ENCODE measurements around the gene STXBP5L. TPM values are rescaled to one million over a fixed set of nuclear protein-coding genes. Genes with fewer than 3 reads are reported as not detected.
"Not testable (repeated sequence)": the region's sequence is repeated elsewhere in the genome, so short reads cannot be mapped to it uniquely, and the experiment has no call there.

STXBP5L gene
- polyA plus RNA-seq, 3 donors: 0.13 TPM; not detected in 2

DNA sequence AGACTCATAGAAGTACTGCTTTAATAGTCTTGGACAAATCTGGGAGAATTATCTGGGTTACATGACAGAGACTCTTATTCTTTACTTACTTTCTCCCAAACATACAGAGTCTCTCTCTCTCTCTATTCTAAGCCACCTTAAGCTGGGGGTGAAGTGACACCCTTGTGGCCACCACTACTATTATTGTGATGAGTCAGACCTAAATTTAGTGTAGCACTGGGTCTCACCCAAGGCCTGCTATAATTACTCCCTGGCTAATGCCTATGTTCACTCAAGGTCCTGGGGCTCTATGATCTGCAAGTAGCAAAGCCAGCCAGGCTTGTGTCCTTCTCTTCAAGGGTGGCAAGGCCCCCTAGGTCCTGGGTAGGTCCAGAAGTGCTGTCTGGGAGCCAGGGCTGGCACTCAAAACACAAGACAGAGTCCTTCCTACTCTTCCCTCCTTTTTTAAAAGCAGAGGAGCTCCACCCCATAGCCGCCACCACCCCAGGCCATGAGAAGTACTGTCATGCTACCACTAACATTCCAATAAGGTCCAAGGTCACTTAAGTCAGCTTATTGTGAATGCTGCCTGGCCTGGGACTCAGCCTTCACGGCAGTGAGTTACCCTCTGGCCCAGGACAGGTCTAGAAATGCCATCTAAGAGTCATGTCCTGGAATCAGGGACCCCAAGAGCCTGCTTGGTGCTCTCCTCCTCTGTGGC, 454.2 kb downstream of the STXBP5L start:
- WGBS, 3 donors: 54 to 61% (median 56%) methylated on average over 2 of the region's 2 CpGs
- H3K27ac ChIP-seq (ENCODE audit: low read depth, low read length): no peak overlapping the region

DNA sequence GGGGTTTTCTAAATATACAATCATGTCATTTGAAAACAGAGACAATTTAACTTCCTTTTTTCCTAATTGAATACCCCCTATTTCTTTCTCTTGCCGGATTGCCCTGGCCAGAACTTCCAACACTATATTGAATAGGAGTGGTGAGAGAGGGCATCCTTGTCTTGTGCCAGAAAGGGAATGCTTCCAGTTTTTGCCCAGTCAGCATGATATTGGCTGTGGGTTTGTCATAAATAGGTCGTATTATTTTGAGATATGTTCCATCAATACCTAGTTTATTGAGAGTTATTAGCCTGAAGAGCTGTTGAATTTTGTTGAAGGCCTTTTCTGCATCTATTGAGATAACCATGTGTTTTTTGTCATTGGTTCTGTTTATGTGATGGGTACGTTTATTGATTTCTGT, 480.3 kb downstream of the STXBP5L start:
- WGBS, 3 donors: 73 to 81% (median 75%) methylated on average over 3 of the region's 3 CpGs
- H3K27ac ChIP-seq (ENCODE audit: low read depth, low read length): not testable (repeated sequence)

DNA sequence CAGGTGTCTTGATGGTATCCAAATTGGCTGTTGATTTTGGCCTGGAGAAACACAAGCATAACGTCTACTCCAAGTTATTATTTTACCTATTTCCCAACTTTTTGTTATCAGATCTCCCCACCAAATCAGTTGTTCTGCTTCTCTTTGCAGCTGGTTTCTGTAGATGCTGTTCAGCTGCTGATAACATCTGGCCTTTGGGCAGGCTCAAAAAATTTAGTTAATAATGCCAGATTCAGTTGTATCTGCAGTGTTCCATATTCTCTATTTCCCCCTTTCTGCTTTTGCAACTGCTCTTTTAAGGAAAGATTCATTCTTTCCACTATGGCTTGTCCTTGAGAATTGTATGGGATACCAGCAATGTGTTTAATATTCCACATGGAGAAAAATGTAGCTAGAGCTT, 488.0 kb downstream of the STXBP5L start:
- not testable (repeated sequence) for H3K27ac ChIP-seq (ENCODE audit: low read depth, low read length)
- WGBS, 3 donors: 59% methylated on average over 1 of the region's 1 CpG; no CpG with 5 or more reads in 2 of the 3 donors

DNA sequence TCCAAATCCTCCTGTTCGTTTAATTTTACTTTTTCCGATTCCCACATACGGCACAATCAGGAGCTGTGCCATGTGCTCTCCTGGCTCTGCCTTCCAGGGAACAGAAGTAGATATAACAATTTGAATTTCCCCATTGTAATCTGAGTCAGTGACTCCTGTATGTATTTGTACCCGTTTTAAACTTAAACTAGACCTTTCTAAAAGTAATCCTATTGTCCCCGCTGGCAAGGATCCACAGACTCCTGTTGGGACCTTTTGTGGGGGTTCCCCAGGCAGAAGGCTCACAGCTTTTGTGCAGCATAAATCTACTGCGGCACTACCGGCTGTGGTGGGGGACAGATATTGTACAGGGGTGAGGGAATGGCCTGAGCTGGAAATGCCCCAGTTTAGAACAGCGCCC, 490.0 kb downstream of the STXBP5L start:
- WGBS, 3 donors: 75 to 83% (median 75%) methylated on average over 8 of the region's 8 CpGs

DNA sequence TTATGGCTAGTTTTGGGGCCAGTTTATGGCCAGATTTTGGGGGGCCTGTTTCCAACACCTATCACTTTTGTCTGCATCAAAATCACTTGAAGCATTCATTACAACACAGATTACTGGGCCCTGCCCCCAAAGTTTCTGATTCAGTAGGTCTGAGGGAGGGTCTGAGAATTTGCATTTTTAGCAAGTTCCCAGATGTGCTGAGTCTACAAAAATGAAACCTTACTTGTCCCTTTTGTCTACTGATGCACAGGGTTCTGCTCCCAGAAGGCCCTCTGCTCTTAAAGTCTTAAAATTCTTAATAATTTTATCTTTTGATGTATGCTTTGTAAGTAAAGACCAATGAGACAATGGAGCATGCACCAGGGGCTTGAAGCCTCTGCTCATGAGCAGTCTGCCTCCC, 491.8 kb downstream of the STXBP5L start:
- H3K27ac ChIP-seq (ENCODE audit: low read depth, low read length): no peak overlapping the region

More for the DNA sequence above, 490.0 kb downstream of the STXBP5L start:
- not testable (repeated sequence) for H3K27ac ChIP-seq (ENCODE audit: low read depth, low read length)

DNA sequence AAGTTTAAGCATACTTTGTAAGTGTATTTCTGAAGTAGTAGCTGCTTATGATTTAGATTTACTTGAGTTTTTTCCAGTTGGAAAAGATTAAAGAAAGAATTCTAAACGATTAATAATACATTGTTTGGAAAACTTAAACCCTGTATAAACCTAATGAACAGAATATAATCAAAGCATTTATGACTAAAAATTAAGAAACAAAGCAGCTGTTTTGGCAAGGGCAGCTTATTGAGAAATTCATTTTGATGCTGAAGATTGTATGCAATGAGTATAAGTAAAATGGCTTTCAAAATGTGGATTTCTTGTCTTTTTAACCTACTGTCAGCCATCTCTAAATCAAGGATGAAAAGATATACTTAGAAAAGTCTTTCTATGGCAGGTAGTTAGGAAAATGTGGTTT, 497.6 kb downstream of the STXBP5L start:
- 73 to 87% (median 85%) methylated on average over 1 of the region's 1 CpG for WGBS, 3 donors
- no peak overlapping the region for H3K27ac ChIP-seq (ENCODE audit: low read depth, low read length)

DNA sequence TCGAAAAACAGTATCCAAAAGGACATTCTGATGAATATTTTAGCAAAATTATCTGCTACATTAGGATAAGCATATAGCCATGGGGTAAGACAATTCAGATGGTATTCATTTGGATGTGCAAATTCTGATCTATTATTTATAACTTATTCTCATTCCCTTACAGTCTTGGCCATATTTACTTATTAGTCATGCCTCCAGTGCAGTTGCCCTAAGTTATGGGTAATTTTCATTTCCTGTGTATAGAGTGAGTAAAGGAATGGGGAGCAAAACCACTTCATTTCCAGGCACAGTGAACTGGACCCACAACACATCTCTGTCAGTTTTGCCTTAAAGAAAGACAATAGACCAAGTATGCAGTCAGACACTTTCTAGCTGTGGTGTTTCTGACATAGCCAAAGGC, 503.5 kb downstream of the STXBP5L start:
- WGBS, 3 donors: 78 to 89% (median 88%) methylated on average over 1 of the region's 1 CpG
- no peak overlapping the region for H3K27ac ChIP-seq (ENCODE audit: low read depth, low read length)

DNA sequence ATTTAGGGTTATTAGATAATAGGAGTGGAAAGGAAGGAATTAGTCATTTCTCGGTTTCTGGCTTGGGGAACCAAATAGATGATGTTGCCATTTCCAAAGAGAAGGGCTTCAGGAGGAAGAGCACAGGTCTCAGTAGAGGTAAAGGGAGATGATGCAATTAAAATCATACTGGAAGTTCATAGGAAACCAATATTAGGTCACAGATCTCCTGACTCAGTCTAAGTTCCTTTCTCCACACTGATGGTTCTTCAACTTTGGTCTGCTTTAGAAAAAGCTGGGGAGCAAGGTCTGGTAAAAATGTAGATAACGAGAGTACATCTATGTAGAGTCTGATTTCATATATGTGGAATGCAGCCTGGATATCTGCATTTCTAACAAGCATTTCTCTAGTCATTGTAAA, 506.9 kb downstream of the STXBP5L start:
- H3K27ac ChIP-seq (ENCODE audit: low read depth, low read length): no peak overlapping the region
- 75 to 83% (median 76%) methylated on average over 2 of the region's 2 CpGs for WGBS, 3 donors

DNA sequence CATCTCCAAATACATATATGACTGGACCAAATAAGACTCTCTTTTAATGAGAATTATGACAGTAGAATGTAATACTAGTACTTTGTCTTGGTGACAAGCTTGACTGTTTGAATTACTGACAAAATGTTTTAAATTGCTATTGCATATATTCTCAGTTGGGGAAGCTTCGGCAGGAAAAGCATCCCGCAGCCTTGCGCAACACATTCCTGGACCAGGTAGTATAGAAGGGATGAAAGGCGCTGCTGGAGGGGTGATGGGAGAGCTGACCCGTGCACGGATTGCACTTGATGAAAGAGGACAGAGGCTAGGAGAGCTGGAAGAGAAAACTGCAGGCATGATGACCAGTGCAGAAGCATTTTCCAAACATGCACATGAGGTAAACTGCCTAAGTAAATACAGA, 510.2 kb downstream of the STXBP5L start:
- 87 to 89% (median 88%) methylated on average over 6 of the region's 6 CpGs for WGBS, 3 donors
- H3K27ac ChIP-seq (ENCODE audit: low read depth, low read length): no peak overlapping the region

DNA sequence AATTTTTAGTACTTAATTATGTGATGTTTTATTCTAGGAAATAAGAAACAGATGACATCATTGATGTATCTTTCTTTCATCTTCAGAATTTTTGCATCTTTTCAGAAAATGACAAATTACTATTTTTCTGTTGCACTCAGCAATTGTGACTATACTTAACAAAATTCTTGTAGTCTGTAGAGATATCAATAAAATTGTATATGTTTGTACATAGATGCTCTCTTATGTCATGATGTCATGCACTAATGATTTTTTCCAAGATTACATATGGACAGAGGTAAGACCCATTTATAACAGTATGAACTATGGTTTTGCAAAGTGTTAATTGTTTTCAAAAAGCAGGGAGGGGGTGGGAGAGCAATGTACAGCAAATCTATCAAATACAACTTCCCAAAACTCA, 516.5 kb downstream of the STXBP5L start:
- no peak overlapping the region for H3K27ac ChIP-seq (ENCODE audit: low read depth, low read length)

DNA sequence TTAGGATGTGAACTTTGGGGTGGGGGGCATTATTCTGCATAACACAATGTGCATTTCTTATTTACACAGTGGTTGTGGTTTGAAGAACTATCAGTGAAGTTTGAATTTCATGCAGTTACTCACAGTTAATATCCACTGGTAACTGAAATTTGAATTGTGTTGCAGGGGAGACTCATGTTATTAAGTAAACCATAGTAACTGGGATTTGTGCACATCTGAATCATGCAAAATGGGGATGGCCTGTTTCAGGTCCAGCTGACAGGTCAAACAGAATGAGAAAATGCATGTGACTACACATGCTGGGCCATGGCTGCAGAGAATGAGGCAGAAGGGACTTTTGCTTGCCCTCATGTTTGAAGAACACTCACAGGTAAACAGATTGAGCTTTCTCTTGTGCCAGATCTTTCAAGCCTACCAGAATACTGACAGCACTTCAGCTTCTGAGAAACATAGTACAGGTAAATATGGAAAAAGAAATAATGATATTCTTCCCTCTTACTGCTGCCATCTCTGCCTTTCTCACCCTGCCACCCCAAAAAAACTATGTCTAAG, 522.7 kb downstream of the STXBP5L start:
- H3K27ac ChIP-seq (ENCODE audit: low read depth, low read length): no peak overlapping the region

DNA sequence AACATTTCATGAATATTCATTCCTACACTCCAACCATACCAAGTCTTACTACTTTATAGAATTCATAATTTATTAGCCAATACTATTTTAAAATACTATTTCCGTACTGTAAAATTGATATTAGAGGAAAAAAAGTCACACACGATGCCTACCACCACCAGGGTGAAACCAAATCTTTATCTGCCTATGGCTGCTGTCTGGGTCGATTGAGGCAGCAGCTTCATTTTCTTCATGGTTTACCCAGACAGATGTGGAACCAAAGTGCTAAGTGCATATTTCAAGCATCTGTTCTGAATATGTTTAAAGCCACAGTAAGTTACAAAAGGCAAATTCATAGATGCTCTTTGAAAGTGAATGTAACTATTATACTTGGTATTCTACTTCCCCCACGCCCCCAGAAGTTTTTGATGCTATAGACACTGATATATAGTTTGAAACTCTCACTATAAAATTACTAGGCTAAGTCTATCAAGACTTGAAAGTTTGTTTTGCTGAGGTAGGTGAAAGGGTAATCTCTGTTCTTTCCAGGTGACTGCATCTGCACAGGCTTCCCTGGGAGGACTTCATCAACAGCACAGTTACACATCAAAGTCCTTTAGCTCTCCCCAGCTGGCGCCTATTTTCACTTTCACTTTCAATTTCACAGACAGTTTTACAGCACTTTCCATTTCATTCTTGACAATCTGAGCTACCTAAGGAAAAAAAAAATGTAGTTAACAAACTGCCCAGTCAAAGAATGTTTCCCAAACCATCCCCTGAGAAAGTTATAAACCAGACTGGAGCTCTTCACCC, 523.9 kb downstream of the STXBP5L start:
- no peak overlapping the region for H3K27ac ChIP-seq (ENCODE audit: low read depth, low read length)
- WGBS, 3 donors: 47 to 57% (median 52%) methylated on average over 5 of the region's 5 CpGs

DNA sequence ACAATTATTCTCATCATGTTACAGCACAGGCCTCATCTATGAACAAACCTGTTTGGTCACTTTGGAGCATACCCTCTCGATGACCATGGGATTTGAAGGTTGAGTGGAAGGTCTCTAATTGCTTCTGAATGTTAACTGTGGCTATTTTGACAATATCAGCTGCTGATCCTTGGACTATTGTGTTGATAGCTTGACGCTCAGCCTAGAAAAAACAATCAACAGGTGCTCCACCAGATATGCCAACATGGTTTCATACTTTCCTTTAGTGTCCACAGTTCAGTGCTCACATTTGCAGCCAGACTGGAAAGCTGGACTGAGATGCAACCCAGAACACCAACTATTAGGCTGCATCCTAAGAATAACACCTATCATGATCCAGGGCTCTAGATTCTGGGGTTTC, 528.1 kb downstream of the STXBP5L start:
- no peak overlapping the region for H3K27ac ChIP-seq (ENCODE audit: low read depth, low read length)
- WGBS, 3 donors: 65 to 99% (median 97%) methylated on average over 2 of the region's 2 CpGs

DNA sequence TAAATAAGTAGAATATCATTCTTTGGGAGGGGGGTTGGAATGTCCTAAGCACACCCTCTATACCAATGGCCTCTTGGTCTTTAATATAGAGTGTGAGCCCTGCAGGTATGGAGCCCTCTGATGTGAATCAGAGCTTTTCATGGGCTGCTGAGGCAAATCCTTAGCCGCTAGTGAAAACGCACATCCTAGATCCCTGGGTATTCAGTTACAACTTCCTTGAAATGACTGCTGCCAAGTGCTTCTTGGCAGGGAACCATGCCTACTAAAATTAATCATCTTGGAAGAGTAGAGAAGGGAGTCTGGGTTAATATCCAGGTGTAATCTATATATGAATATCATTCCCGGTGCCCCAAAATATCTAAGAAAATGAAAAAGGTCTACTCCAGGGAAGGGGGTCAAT, 528.6 kb downstream of the STXBP5L start:
- WGBS, 3 donors: 56 to 72% (median 72%) methylated on average over 3 of the region's 3 CpGs
- H3K27ac ChIP-seq (ENCODE audit: low read depth, low read length): no peak overlapping the region

DNA sequence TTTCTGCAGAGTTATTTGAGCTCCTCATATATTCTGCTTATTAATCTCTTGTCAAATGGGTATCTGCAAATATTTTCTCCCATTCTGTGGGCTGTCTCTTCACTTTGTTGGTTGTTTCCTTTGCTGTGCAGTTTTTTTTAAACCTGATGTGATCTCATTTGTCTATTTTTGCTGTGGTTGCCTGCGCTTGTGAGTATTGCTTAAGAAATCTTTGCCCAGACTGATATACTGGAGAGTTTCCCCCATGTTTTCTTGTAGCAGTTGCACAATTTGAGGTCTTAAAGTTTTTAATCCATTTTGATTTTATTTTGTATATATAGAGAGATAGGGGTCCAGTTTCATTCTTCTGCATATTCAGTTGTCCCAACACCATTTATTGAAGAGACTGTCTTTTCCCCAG, 535.5 kb downstream of the STXBP5L start:
- 77 to 97% (median 77%) methylated on average over 1 of the region's 1 CpG for WGBS, 3 donors
- no peak overlapping the region for H3K27ac ChIP-seq (ENCODE audit: low read depth, low read length)

DNA sequence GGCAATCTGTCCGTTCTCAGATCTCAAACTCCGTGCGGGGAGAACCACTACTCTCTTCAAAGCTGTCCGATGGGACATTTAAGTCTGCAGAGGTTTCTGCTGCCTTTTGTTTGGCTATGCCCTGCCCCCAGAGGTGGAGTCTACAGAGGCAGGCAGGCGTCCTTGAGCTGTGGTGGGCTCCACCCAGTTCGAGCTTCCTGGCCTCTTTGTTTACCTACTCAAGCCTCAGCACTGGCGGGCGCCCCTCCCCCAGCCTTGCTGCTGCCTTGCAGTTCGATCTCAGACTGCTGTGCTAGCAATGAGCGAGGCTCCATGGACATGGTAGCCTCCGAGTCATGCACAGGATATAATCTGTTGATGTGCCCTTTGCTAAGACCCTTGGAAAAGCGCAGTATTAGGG, 543.7 kb downstream of the STXBP5L start:
- H3K27ac ChIP-seq (ENCODE audit: low read depth, low read length): not testable (repeated sequence)
- WGBS, 3 donors: 86 to 91% (median 89%) methylated on average over 12 of the region's 12 CpGs

DNA sequence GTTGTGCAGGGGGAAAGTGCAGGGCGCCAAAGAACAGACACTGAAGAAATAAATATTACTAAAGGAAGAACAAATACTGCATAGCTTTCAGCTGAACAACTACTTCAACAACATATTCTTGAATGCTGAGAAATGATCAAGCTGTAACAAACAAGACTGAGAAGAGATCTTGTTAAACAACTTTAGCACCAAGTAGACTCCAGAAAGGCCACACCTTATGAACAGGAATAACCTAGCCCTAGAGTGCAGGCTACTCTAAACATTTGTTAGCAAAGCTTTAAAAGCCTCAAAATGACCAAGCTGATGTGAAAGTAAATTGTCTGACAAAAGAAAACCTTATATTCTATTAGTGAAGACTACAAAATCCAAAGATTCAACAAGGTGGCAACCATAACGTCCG, 554.6 kb downstream of the STXBP5L start:
- 94 to 97% (median 97%) methylated on average over 3 of the region's 3 CpGs for WGBS, 3 donors
- H3K27ac ChIP-seq (ENCODE audit: low read depth, low read length): no peak overlapping the region

DNA sequence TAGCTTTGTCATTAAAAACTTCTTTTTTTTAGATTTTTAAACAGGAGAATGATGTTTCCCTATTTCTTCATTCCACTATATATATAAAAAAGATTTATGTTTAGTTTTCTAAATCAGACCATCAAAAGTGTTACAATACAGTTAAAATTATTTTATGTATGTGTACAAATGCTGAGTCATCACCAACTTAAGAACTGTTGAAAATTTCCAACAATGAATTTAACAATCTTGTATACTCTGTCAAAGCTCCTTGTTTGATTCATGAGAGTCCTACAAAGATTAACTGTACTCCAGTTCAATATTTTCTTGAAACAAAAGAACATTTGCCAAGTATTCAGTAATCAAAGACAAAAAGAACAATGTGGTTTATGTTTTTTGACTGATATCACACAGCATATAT, 555.7 kb downstream of the STXBP5L start:
- no peak overlapping the region for H3K27ac ChIP-seq (ENCODE audit: low read depth, low read length)

DNA sequence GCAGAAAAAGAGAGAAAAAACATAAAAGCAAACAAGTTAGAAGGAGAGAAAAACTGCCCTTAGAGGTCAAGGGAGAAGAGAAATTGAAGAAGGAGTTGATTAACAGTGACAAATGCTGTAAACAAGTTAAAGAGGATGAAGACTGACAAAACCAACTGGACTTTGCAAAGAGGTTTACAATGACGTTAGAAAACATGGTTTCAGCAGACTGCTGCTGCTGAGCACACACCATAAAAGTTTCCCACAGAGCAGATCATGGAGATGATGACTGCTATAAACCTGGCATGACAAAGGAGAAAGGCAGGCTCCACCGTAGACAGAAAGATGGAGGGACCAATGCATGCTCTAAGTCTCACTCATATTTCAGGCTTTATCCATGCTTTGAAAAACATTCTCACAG, 559.1 kb downstream of the STXBP5L start:
- H3K27ac ChIP-seq (ENCODE audit: low read depth, low read length): no peak overlapping the region
- 69 to 82% (median 75%) methylated on average over 2 of the region's 2 CpGs for WGBS, 3 donors

DNA sequence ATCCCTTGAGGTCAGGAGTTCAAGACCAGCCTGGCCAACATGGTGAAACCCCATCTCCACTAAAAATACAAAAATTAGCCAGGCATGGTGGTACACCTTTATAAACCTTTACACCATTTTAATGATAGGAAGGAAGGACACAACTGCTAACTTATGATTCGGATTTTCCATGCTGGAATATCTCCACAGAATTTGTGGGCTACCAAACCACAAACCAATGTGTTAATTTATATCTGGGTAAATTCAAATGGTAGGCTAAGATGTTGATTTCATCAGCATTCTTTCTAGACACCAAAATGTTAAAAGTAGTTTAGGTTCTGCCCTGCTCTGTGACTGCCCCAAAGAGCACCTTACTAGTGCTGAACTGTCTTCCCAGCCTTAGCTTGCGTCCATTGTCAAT, 565.0 kb downstream of the STXBP5L start:
- WGBS, 3 donors: 97 to 99% (median 98%) methylated on average over 2 of the region's 2 CpGs
- no peak overlapping the region for H3K27ac ChIP-seq (ENCODE audit: low read depth, low read length)

Data from adipose tissue (tissue), 3 donors.